ENCODE measurements around the gene KRT38.
A peak's percentile ranks its signal among the peaks of the same experiment; 100 is the strongest.
"Not testable (repeated sequence)": the region's sequence is repeated elsewhere in the genome, so short reads cannot be mapped to it uniquely, and the experiment has no call there.

KRT38 gene

DNA sequence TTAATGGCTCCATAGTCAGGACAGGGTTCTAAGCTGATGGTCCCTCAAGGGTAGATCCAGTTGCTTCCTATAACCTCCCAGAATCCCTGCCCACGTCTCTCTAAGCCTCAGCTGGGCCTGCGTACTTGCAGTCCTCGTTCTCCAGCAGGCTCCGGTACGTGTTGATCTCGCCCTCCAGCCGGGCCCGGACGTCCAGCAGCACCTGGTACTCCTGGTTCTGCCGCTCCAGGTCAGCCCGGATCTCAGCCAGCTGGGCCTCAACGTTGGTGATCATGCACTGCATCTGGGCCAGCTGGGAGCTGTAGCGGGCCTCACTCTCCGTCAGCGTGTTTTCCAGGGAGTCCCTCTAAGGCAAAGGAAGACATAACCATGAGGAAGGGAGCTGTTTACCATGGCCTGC lies 21.9 kb upstream of the KRT38 start:
- DNase-seq, result no peak

- no peak for DNase-seq
Observed at GRCh38 chr17:41457676-41458075, 16.9 kb upstream of the KRT38 start.

DNA sequence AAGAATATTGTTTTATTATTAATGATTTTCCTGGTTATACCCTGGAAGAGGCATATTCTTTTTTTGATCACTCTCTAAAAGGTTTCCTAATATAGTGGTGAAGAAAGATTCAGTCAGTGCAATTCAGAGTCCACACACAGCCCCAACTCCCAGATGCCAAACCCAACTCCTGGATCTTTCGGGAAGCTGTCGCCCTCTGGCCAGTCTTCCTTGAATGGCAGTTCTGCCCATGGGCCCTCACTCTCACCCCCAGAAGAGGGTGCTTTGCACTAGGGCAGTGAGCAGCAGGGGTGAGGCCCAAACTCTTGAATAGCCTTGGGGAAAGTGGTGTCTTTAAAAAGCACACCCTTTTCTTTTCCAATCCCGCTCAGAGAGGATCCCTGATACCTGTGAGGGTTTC lies 15.4 kb upstream of the KRT38 start:
- DNase-seq, result no peak

- DNase-seq, result peak in 1 of 58 donors; percentile 7
Observed at GRCh38 chr17:41455236-41455635, 14.5 kb upstream of the KRT38 start.

DNA sequence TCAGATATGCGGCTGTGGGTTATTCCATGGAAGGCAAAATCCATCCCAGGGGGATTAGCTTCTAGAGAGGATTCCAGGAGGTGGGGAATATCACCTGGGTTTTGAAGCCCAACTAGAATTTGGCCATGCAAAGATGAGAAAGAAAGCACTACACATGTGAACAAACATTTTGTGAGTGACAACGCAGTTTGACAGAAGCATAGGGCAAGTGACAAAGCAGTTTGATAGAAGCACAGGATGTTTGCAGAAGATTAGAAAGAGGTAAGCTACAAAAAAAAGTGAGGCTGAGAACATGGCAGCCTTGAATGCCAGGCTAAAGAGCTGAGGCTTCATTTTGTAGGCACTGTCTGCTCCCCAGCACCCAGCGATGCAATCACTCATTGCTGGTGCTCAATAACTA lies 12.3 kb upstream of the KRT38 start:
- no peak for DNase-seq

GRCh38 chr17:41452281-41452680 lies 11.5 kb upstream of the KRT38 start:
- no peak for DNase-seq

GRCh38 chr17:41451154-41451728 lies 10.5 kb upstream of the KRT38 start:
- no peak for DNase-seq

DNA sequence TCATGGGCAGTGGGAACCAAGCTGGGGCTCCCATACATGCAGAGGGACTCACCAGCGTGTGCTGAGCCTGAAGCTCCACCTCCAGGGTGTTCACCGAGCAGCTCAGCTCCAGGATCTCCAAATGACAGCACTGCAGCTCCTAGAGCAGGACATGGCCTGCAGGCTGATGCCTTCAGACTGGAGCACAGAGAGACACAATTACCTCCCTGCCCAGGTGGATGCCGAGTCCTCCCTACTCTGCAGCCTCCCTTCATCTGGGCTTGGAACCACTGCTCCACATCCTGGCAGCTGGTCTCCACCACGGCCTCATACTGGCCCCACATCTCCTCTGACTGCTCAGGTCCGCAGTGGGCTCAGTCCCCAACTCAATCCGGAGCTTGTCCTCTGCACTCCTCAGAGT lies 8.2 kb upstream of the KRT38 start:
- no peak for DNase-seq

DNA sequence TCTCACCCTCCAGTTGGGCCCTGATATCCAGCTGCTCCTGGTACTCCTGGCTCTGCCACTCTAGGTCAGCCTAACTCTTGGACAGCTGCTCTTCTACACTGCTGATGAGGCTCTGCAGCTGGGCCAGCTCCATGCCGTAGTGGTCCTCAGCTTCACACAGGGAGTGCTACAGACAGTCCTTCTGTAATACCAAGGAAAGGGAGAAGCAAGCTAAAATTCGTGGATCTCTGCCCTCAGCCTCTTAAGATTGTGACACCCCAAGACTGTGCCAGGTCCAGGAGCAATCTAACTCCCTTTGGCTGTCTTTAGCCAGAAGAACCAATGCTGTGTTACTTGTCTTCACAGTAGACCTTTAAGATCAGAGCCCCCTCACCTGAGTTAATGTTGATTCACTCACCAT lies 7.7 kb upstream of the KRT38 start:
- DNase-seq, result no peak

DNA sequence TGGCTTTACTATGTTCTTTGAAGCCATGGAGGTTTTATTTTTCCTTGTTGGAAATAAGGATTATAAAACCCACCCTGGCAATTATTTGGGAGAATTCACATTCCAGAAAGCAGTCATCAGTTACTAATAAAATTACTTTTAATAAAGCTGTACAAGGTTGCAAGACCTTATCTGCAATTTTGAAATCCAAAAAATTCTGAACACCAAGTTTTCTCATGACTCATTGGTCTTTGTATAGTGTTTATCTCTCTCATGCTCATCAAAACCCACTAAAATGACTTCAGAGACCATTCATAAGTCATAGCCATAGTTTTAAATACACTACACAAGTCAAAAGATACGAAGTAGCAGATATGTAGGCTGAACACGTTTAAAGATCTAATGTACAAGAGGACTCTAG lies 6.0 kb upstream of the KRT38 start:
- no peak for DNase-seq

GRCh38 chr17:41444640-41445039 lies 3.9 kb upstream of the KRT38 start:
- no peak for DNase-seq

GRCh38 chr17:41444186-41444585 lies 3.4 kb upstream of the KRT38 start:
- no peak for DNase-seq

DNA sequence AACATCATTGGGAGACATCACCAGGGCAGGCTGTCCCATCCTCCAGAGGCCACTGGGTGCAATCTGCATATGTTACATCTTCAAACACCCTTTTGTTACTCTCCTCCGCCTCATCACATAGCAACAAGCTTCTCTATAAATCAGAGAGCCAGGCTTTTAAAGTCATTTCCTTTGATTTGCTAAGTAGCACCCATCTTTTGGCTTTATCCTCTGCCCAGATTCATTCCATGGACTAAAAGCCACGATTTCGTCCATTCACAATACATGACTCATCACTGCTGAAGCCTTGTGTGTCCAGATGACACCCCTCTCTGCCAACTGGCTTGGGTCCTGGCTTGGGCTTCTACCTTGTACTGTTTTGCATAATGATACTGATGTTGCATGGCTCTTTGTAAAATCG lies 2.0 kb upstream of the KRT38 start:
- no peak for DNase-seq

DNA sequence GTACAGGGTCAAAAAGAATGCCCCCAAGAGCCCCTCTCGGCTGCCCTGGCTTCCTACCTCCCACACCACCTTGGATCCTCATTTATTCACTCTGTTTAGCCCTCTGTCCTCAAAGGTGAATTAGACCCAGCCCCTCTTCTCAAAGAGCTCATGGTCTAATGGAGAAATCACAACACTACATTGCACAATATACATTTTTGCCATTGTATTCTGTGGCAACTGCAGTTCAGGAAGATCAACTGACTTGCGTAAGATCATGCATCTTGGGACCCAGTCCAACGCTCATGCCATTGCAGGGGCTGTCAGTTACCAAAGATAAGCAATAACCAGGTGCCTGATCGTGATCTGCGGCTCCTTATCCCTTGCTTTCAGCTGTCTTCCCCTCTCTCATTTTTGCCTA lies 1.4 kb downstream of the KRT38 start:
- DNase-seq, result no peak

GRCh38 chr17:41437769-41438168 lies 3.0 kb downstream of the KRT38 start:
- no peak for DNase-seq

DNA sequence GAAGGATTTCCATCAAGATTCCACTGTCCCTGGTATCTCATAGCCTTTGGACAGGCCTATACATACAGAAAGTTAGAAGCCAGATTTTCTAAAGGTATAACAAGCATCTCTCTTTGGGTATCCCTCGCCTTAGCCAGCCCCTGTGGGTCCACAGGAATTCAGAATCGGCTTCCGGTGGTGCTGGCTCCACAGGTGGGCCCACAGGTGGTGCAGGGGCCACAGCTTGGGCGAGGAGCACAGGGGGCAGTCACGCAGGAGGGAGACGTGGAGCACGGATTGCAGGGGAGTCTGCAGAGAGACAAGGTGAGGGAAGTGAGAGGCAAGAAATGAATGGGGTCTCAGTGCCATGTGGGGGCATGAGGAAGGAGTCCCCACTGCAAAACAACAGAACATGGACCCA lies 3.5 kb downstream of the KRT38 start:
- no peak for DNase-seq

- no peak for DNase-seq
Observed at GRCh38 chr17:41434415-41434814, 6.4 kb downstream of the KRT38 start.

DNA sequence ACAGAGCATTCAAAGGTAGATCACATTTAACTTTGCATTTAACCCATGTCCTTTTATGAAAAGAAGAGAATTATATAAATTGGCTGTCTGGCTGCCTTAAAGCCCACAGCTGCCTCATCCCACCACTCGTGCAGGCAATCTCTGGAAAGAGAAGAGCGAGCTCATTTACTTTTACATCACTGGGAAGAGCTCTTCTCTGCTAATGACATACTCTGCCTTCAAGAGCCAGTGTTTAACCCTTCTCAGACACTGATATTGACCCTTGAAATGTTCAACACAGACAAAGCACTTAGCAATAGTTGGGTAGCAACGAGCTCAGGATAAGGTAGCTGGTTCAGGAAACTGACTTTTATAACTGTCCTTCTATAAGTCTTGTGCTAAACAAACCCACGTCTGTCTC lies 6.8 kb downstream of the KRT38 start:
- DNase-seq, result no peak

GRCh38 chr17:41433586-41433985 lies 7.2 kb downstream of the KRT38 start:
- DNase-seq, result no peak

- DNase-seq, result not testable (repeated sequence)
Observed at GRCh38 chr17:41430376-41430775, 10.4 kb downstream of the KRT38 start.

DNA sequence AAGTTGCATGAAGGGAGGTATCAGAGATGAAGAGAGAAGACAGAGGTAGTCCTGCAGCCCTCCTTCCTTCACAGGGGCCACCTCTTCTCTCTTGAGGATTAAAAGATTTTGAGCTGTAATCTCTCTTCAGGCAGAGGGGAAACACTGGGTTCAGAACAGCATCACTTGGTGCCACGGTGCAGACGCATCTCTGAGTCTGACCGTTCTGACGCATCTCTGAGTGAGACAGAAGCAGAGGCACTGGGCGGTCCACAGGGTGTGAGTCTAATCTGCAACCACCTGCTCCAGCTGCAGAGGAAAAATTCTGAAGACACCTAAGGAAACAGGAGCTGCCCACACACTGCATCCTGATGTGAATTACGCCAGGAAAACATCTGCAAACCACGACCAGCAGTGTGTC lies 11.1 kb downstream of the KRT38 start:
- no peak for DNase-seq

DNA sequence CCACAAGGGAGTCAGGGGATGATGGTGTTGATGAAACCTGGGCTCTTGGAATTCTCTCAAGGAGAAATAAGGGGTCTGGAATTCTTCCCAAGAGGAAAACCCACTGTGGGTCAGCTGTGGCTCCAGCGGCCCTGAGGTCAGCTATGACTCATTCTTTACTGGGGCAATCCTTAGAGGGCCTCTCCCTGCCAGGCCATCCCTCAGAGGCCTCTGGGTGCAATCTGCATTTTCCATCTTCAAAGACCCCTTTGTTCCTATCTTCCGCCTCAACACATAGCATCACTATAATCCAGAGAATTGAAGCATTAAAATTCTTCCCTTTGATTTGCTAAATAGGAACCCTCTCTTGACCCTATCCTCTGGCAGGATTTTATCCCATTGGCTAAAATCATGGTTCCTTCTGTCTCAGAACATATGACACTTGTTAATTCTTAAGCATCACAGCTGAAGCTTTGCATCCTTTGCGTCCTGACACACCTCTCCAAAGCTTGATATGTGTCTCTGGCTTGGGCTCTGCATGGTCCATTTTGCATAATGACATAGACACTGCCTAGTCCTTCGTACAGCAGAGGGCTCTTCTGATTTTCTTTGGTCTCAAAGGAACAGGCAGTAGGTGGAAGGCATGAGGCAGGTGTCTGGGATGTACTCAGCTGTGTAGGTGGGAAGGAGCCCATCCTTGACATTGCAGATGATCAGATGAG lies 12.0 kb downstream of the KRT38 start:
- DNase-seq, result no peak

- no peak for DNase-seq
Observed at GRCh38 chr17:41424111-41424635, 16.6 kb downstream of the KRT38 start, which contains the start of gene KRT37. Gene KRT37 (minus strand): TSS chr17:41424585. CDS start chr17:41424523, 62 bp downstream.

All from anterior cingulate cortex (tissue), 58 donors.